Trophoblast cell (in vitro differentiated cells and primary cell): Measurements from ENCODE around the gene NKX2-1.

ENCODE experiments used
- DNase-seq, 2 donors: peaks; one replicate each; pipeline ENCODE4 v3.0.0-alpha.2; 2016
- H2AFZ ChIP-seq: 2 replicates; pipeline ENCODE4 v1.6.1; 2013; ENCODE audit warnings: low read length, moderate library complexity, mild to moderate bottlenecking; ENCODE audit not compliant: insufficient read depth, poor library complexity
- H2AK5ac ChIP-seq: 2 replicates; pipeline ENCODE4 v1.6.1; 2013; ENCODE audit warnings: mild to moderate bottlenecking, low read length
- H2BK120ac ChIP-seq: 2 replicates; pipeline ENCODE4 v1.6.1; 2013; ENCODE audit warnings: low read length, mild to moderate bottlenecking, moderate library complexity; ENCODE audit not compliant: insufficient read depth, poor library complexity
- H2BK12ac ChIP-seq: 2 replicates; pipeline ENCODE4 v1.6.1; 2013; ENCODE audit warnings: mild to moderate bottlenecking, low read length, moderate library complexity
- H2BK5ac ChIP-seq: 2 replicates; pipeline ENCODE4 v1.6.1; 2013; ENCODE audit warnings: low read length, low read depth, moderate library complexity, mild to moderate bottlenecking; ENCODE audit not compliant: poor library complexity
- H3K14ac ChIP-seq: 2 replicates; pipeline ENCODE4 v1.6.1; 2013; ENCODE audit warnings: mild to moderate bottlenecking, low read length
- H3K18ac ChIP-seq: 2 replicates; pipeline ENCODE4 v1.6.1; 2013; ENCODE audit warnings: mild to moderate bottlenecking, low read length
- H3K23ac ChIP-seq: 2 replicates; pipeline ENCODE4 v1.6.1; 2013; ENCODE audit warnings: low read length
- H3K27ac ChIP-seq: 2 replicates; pipeline ENCODE4 v1.5.1; 2013; ENCODE audit warnings: low read depth, mild to moderate bottlenecking, inconsistent platforms, low read length, moderate library complexity
- H3K27me3 ChIP-seq: 2 replicates; pipeline ENCODE4 v1.6.1; 2013; ENCODE audit warnings: inconsistent platforms, mild to moderate bottlenecking, low read length, moderate library complexity; ENCODE audit not compliant: insufficient read depth
- H3K36me3 ChIP-seq, 2 experiments: 1 replicate in 1 of 2; 2 replicates in 1 of 2; pipeline ENCODE4 v1.6.1; 2013; ENCODE audit warnings: low read length in 2 of 2, mild to moderate bottlenecking in 2 of 2, moderate library complexity in 1 of 2; ENCODE audit not compliant: insufficient read depth in 2 of 2, control insufficient read depth in 1 of 2
- H3K4ac ChIP-seq: 2 replicates; pipeline ENCODE4 v1.6.1; 2013; ENCODE audit warnings: low read depth, mild to moderate bottlenecking, low read length, moderate library complexity
- H3K4me1 ChIP-seq, 2 experiments: 1 replicate in 1 of 2; 2 replicates in 1 of 2; pipeline ENCODE4 v1.6.1; 2013; ENCODE audit warnings: low read length in 2 of 2, mild to moderate bottlenecking in 2 of 2, moderate library complexity in 1 of 2; ENCODE audit not compliant: insufficient read depth in 2 of 2, control insufficient read depth in 1 of 2
- H3K4me2 ChIP-seq: 2 replicates; pipeline ENCODE4 v1.6.1; 2013; ENCODE audit warnings: inconsistent platforms, mild to moderate bottlenecking, low read length, moderate library complexity
- H3K4me3 ChIP-seq: 2 replicates; pipeline ENCODE4 v1.5.1; 2013; ENCODE audit warnings: mild to moderate bottlenecking, low read depth, low read length, inconsistent platforms
- H3K79me1 ChIP-seq: one replicate; pipeline ENCODE4 v1.6.1; 2013; ENCODE audit warnings: low read length
- H3K79me2 ChIP-seq: 2 replicates; pipeline ENCODE4 v1.6.1; 2013; ENCODE audit warnings: low read length, mild to moderate bottlenecking; ENCODE audit not compliant: control insufficient read depth, insufficient read depth, poor library complexity
- H3K9ac ChIP-seq: 2 replicates; pipeline ENCODE4 v1.6.1; 2013; ENCODE audit warnings: mild to moderate bottlenecking, low read length
- H3K9me3 ChIP-seq: 2 replicates; pipeline ENCODE4 v1.6.1; 2013; ENCODE audit warnings: low read depth, mild to moderate bottlenecking, control low read depth, inconsistent platforms, low read length; ENCODE audit not compliant: insufficient read depth
- H4K12ac ChIP-seq: 2 replicates; pipeline ENCODE4 v1.6.1; 2013; ENCODE audit warnings: low read depth, mild to moderate bottlenecking, low read length, moderate library complexity
- H4K8ac ChIP-seq: 2 replicates; pipeline ENCODE4 v1.6.1; 2013; ENCODE audit warnings: low read depth, mild to moderate bottlenecking, low read length, moderate library complexity
- H4K91ac ChIP-seq: one replicate; pipeline ENCODE4 v1.6.1; 2013; ENCODE audit warnings: low read depth, mild to moderate bottlenecking, low read length, moderate library complexity
- WGBS: extraction: QIAGEN DNeasy Blood & Tissue Kit; methylation state at CpG from one replicate; pipeline ENCODE4 v1.1.7; 2013; ENCODE audit warnings: missing lambda C conversion rate; ENCODE audit not compliant: insufficient read length, insufficient coverage; ENCODE audit errors: extremely low coverage; 5-methylcytosine and 5-hydroxymethylcytosine counted together

The NKX2-1 gene

GRCh38 chr14:36467332-36467731, 52.7 kb downstream of the NKX2-1 start:
- no peak overlapping the region for H2AK5ac ChIP-seq
- H3K18ac ChIP-seq: no peak overlapping the region
- H3K4me1 ChIP-seq: no peaks in the 10 kb centered on the region
- H3K9me3 ChIP-seq: no peaks in the 10 kb centered on the region
- H3K23ac ChIP-seq: no peak overlapping the region
- H3K36me3 ChIP-seq: no peaks in the 10 kb centered on the region
- H3K14ac ChIP-seq: no peak overlapping the region
- no peak overlapping the region for H3K4me3 ChIP-seq
- H3K79me1 ChIP-seq: no peaks in the 10 kb centered on the region
- no peak overlapping the region for H2BK5ac ChIP-seq
- no CpG with 5 or more reads among the region's 1 CpG for WGBS
- no peak overlapping the region for H3K4me2 ChIP-seq
- no peak overlapping the region for H4K8ac ChIP-seq
- no peak for DNase-seq
- no peak overlapping the region for H2AFZ ChIP-seq
- no peak overlapping the region for H3K27ac ChIP-seq
- H2BK12ac ChIP-seq: no peak overlapping the region
- H2BK120ac ChIP-seq: no peak overlapping the region
- no peak overlapping the region for H4K91ac ChIP-seq
- no peak overlapping the region for H3K9ac ChIP-seq
- no peaks in the 10 kb centered on the region for H3K27me3 ChIP-seq
- no peaks in the 10 kb centered on the region for H3K79me2 ChIP-seq
- no peak overlapping the region for H3K4ac ChIP-seq
- H4K12ac ChIP-seq: no peak overlapping the region
